HCT116 (cell line): ENCODE measurements around the gene KICS2. TPM values are rescaled to one million over a fixed set of nuclear protein-coding genes. Genes with fewer than 3 reads are reported as not detected.

Source experiments
- ATAC-seq: fragments of 200-7000 bp; cut with Tn5 transposase; 2 replicates; pipeline ENCODE4 v1.9.1; 2020; ENCODE audit warnings: mild to moderate bottlenecking, moderate library complexity
- BruUV-seq: library from RNA; stranded (reverse); fragments of 400-500 nt; replicated peaks from 2 replicates; lab custom pipeline; 2021; lab: Mats Ljungman, UMichigan
- CTCF ChIA-PET: fragments of 300-600 bp; sonication (Branson Sonifier 250); formaldehyde crosslinking; loops from one replicate; lab custom pipeline; 2021; ENCODE audit warnings: antibody characterized with exemption; lab: Charles Lee
- POLR2A ChIA-PET: fragments of 300-600, 350-600 bp; sonication (Branson Sonifier 250); formaldehyde crosslinking; loops from one replicate; lab custom pipeline; 2021; ENCODE audit warnings: antibody characterized with exemption; lab: Charles Lee
- RAD21 ChIA-PET, 2 experiments: fragments of 300-600 bp; sonication (Branson Sonifier 250); formaldehyde crosslinking; loops; one replicate each; lab custom pipeline; 2023; ENCODE audit warnings: low total read pairs in 2 of 2; ENCODE audit not compliant: uncharacterized antibody in 2 of 2, unreplicated experiment in 2 of 2, low non-redundant PET in 1 of 2; lab: Charles Lee
- DNase-seq: peaks from one replicate; pipeline ENCODE4 v3.0.0-alpha.2; 2010; ENCODE audit warnings: low read depth, low spot score
- H2AFZ ChIP-seq: fragments of 200-600 bp; shearing (Covaris generic), sonication (generic); 2 replicates; pipeline ENCODE4 v1.6.1; 2017; ENCODE audit warnings: low read depth, mixed run types, mixed read lengths, antibody characterized with exemption, low read length; ENCODE audit not compliant: poor library complexity, severe bottlenecking
- H3K27ac ChIP-seq: 2 replicates; pipeline ENCODE4 v1.5.1; 2012; ENCODE audit warnings: low read depth, low read length
- H3K27me3 ChIP-seq: fragments of 200-600 bp; sonication (generic); 2 replicates; pipeline ENCODE4 v1.6.1; 2016; ENCODE audit warnings: mixed run types, low read length, mixed read lengths; ENCODE audit not compliant: insufficient read depth
- H3K36me3 ChIP-seq, 2 experiments: fragments of 200-500 bp in 1 of 2; fragments of 200-600 bp in 1 of 2; sonication (Bioruptor generic) in 1 of 2; sonication (generic) in 1 of 2; 2 replicates each; pipeline versions ENCODE4 v1.5.1 to v1.6.1; 2014 to 2016; ENCODE audit warnings: low read length in 2 of 2, inconsistent platforms in 1 of 2, mixed read lengths in 1 of 2, mixed run types in 1 of 2; ENCODE audit not compliant: insufficient read depth in 2 of 2, control insufficient read depth in 1 of 2
- H3K4me1 ChIP-seq, 2 experiments: fragments of 200-600 bp in 1 of 2; sonication (generic) in 1 of 2; 2 replicates each; pipeline versions ENCODE4 v1.5.1 to v1.6.1; 2012 to 2017; ENCODE audit warnings: low read length in 2 of 2, inconsistent platforms in 1 of 2, mild to moderate bottlenecking in 1 of 2, mixed read lengths in 1 of 2, mixed run types in 1 of 2, moderate library complexity in 1 of 2; ENCODE audit not compliant: insufficient read depth in 2 of 2, control insufficient read depth in 1 of 2
- H3K4me2 ChIP-seq: fragments of 200-600 bp; sonication (generic); 2 replicates; pipeline ENCODE4 v1.6.1; 2017; ENCODE audit warnings: mixed run types, low read length, mixed read lengths
- H3K4me3 ChIP-seq, 2 experiments: fragments of 200-600 bp in 1 of 2; sonication (generic) in 1 of 2; replicated peaks in 1 of 2; 2 replicates each; pipeline ENCODE4 v1.5.1; 2011 to 2016; ENCODE audit warnings: low read length in 2 of 2, control low read depth in 1 of 2, low read depth in 1 of 2, mild to moderate bottlenecking in 1 of 2, mixed read lengths in 1 of 2, mixed run types in 1 of 2
- H3K79me2 ChIP-seq: fragments of 200-600 bp; sonication (generic); 2 replicates; pipeline ENCODE4 v1.6.1; 2017; ENCODE audit warnings: mild to moderate bottlenecking, mixed run types, low read length, moderate library complexity, mixed read lengths; ENCODE audit not compliant: insufficient read depth
- H3K9ac ChIP-seq: fragments of 200-600 bp; sonication (generic); 2 replicates; pipeline ENCODE4 v1.6.1; 2016; ENCODE audit warnings: low read length, mixed read lengths
- H3K9me2 ChIP-seq: fragments of 200-600 bp; sonication (generic), shearing (Covaris generic); 2 replicates; pipeline ENCODE4 v1.6.1; 2017; ENCODE audit warnings: mixed run types, mild to moderate bottlenecking, moderate library complexity; ENCODE audit not compliant: insufficient read depth
- H3K9me3 ChIP-seq, 2 experiments: fragments of 200-500 bp in 1 of 2; fragments of 200-600 bp in 1 of 2; sonication (Bioruptor generic) in 1 of 2; sonication (generic) in 1 of 2; 2 replicates each; pipeline ENCODE4 v1.6.1; 2014 to 2017; ENCODE audit warnings: low read length in 2 of 2, mixed read lengths in 2 of 2, inconsistent platforms in 1 of 2, low read depth in 1 of 2, mild to moderate bottlenecking in 1 of 2, mixed run types in 1 of 2, moderate library complexity in 1 of 2; ENCODE audit not compliant: control insufficient read depth in 1 of 2, insufficient read depth in 1 of 2
- H4K20me1 ChIP-seq: fragments of 200-600 bp; sonication (generic), shearing (Covaris generic); 2 replicates; pipeline ENCODE4 v1.6.1; 2017; ENCODE audit warnings: mixed run types, mild to moderate bottlenecking, moderate library complexity; ENCODE audit not compliant: insufficient read depth
- CBX3 ChIP-seq: IDR thresholded peaks from 2 replicates; pipeline ENCODE4 v1.6.1; 2012; ENCODE audit warnings: low read depth
- EGR1 ChIP-seq: IDR thresholded peaks from 2 replicates; pipeline ENCODE4 v1.6.1; 2012; ENCODE audit warnings: low read depth
- ELF1 ChIP-seq: IDR thresholded peaks from 2 replicates; pipeline ENCODE4 v1.6.1; 2012; ENCODE audit warnings: low read depth, borderline replicate concordance
- EZH2phosphoT487 ChIP-seq: fragments of 200-600 bp; IDR thresholded peaks from 2 replicates; pipeline ENCODE4 v1.6.1; 2018; ENCODE audit warnings: antibody characterized with exemption, borderline replicate concordance
- JUND ChIP-seq: IDR thresholded peaks from 2 replicates; pipeline ENCODE4 v1.6.1; 2012
- MAX ChIP-seq: IDR thresholded peaks from 2 replicates; pipeline ENCODE4 v1.6.1; 2012
- POLR2A ChIP-seq: IDR thresholded peaks from 2 replicates; pipeline ENCODE4 v1.7.0; 2011; ENCODE audit warnings: borderline replicate concordance; ENCODE audit not compliant: insufficient read depth, insufficient read length; ENCODE audit errors: extremely low read depth
- POLR2AphosphoS5 ChIP-seq: IDR thresholded peaks from 2 replicates; pipeline ENCODE4 v1.6.1; 2011; ENCODE audit warnings: mild to moderate bottlenecking, low read depth, low read length, moderate library complexity
- RAD21 ChIP-seq: IDR thresholded peaks from 2 replicates; pipeline ENCODE4 v1.6.1; 2012; ENCODE audit warnings: low read depth, mild to moderate bottlenecking
- SIN3A ChIP-seq: IDR thresholded peaks from 2 replicates; pipeline ENCODE4 v1.6.1; 2012; ENCODE audit warnings: low read depth
- SP1 ChIP-seq: IDR thresholded peaks from 2 replicates; pipeline ENCODE4 v1.6.1; 2012; ENCODE audit warnings: low read depth
- SRF ChIP-seq: IDR thresholded peaks from 2 replicates; pipeline ENCODE4 v1.6.1; 2012; ENCODE audit warnings: low read depth
- TCF7L2 ChIP-seq: IDR thresholded peaks from 2 replicates; pipeline ENCODE4 v1.7.0; 2011; ENCODE audit warnings: borderline replicate concordance, inconsistent platforms; ENCODE audit not compliant: insufficient read depth, insufficient read length; ENCODE audit errors: extremely low read depth
- ZNF274 ChIP-seq: fragments of 200-500 bp; sonication (Bioruptor generic); IDR thresholded peaks from 2 replicates; pipeline ENCODE4 v1.6.1; 2014; ENCODE audit warnings: mild to moderate bottlenecking, low read depth, low read length, inconsistent platforms
- intact Hi-C: fragments of 100-400 bp; cut with micrococcal nuclease; formaldehyde crosslinking; loops from 2 replicates; pipeline ENCODE4 v1.10.0; 2022
- total RNA-seq: library from RNA; stranded (reverse); gene quantifications from one replicate; pipeline ENCODE4 v1.2.1, GENCODE V29; 2021; ENCODE audit not compliant: unreplicated experiment
- TF ChIP-seq, protein P1 (sequence below): IDR thresholded peaks from 2 replicates; pipeline ENCODE4 v1.6.1; 2012
- TF ChIP-seq, protein P2 (sequence below): IDR thresholded peaks from 2 replicates; pipeline ENCODE4 v1.6.1; 2012; ENCODE audit warnings: low read depth
- TF ChIP-seq, protein P3 (sequence below): IDR thresholded peaks from 2 replicates; pipeline ENCODE4 v1.6.1; 2011; ENCODE audit warnings: mild to moderate bottlenecking, low read length, moderate library complexity; ENCODE audit not compliant: insufficient replicate concordance; ENCODE audit errors: extremely low read depth
- TF ChIP-seq, protein P4 (sequence below), 3 experiments: fragments of 200-600 bp in 1 of 3; sonication (generic) in 1 of 3; IDR thresholded peaks in 2 of 3; conservative IDR thresholded peaks in 1 of 3; 2 replicates each; pipeline ENCODE4 v1.5.1; 2012 to 2017; ENCODE audit warnings: low read depth in 2 of 3, low read length in 2 of 3, antibody characterized with exemption in 1 of 3, borderline replicate concordance in 1 of 3, control low read depth in 1 of 3, mild to moderate bottlenecking in 1 of 3, mixed read lengths in 1 of 3, mixed run types in 1 of 3, moderate library complexity in 1 of 3; ENCODE audit not compliant: insufficient read depth in 1 of 3

The KICS2 gene
- total RNA-seq, 1 experiment from 2014 or later = 18.1 TPM

DNA sequence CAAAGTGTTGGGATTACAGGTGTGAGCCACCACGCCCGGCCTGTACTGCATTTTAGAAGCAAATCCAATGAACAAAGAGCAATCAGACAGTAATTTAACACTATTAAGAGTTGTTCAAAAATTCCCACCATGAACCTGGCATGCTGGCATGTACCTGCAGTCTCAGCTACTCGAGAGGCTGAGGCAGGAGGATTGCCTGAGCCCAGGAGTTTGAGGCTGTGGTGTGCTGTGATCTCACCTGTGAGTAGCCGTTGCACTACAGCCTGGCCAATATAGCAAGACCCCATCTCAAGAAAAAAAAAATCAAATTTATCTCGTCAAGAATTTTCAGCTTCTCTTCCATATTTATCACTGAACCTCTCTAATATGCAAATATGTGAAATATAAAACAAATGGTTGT is 39.7 kb upstream of the KICS2 start (continued):
- TF ChIP-seq CBX3 = no peak
- TF ChIP-seq SRF = no peak
- TF ChIP-seq MAX = no peak
- no peak for TF ChIP-seq SP1
- TF ChIP-seq EGR1 = no peak
- no peak for TF ChIP-seq ZNF274
- TF ChIP-seq, protein P1, sequence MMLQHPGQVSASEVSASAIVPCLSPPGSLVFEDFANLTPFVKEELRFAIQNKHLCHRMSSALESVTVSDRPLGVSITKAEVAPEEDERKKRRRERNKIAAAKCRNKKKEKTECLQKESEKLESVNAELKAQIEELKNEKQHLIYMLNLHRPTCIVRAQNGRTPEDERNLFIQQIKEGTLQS = no peak

DNA sequence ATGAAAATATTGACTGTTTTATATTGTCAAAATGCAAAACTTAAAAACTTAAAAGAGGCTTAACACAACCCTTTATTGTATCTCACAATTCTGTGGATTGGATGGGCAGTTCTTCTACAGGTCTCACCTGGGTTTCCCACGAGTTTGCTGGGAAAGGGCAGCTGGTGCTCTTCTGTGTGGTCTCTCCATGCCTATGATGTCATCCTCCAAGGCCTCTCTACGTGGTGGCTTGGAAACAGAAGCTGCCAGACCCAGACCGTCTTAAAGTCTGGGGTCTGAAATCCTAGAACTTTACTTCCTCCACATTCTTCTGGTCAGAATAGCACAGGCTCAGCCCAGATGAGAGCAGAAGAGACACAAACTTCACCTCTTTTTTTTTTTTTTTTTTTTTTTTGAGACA is 36.5 kb upstream of the KICS2 start:
- Histone ChIP-seq H3K36me3 (no peaks in the 10 kb centered on the region), H4K20me1 (no peaks in the 10 kb centered on the region), H3K4me3 (no peak overlapping the region), H2AFZ (no peak overlapping the region), H3K79me2 (no peaks in the 10 kb centered on the region), H3K4me1 (no peaks in the 10 kb centered on the region), H3K9me3 (no peaks in the 10 kb centered on the region), H3K4me2 (no peak overlapping the region), H3K27me3 (no peaks in the 10 kb centered on the region), H3K27ac (no peak overlapping the region), H3K9me2 (no peaks in the 10 kb centered on the region), H3K9ac (no peak overlapping the region)
- intact Hi-C loops = loop anchor here (5.0 to 10.0 kb wide), 2 partner anchors 584 to 1156 kb away; no protein-coding TSS in a partner anchor
- ATAC-seq = no peak
- ChIA-PET RAD21 (no interaction called here), CTCF (interaction anchor here (4.2 kb wide), 1 partner anchor 420 kb away, joined by 23 read pairs; no protein-coding TSS in a partner anchor), POLR2A (no interaction called here)
- no TSS peak for BruUV-seq
- no peak for DNase-seq
- TF ChIP-seq EGR1 (no peak), SP1 (no peak), POLR2A (no peak), SRF (no peak), CBX3 (no peak), SIN3A (no peak), JUND (no peak), ELF1 (no peak), TCF7L2 (no peak), RAD21 (no peak), EZH2phosphoT487 (no peak), POLR2AphosphoS5 (no peak)
- TF ChIP-seq, protein P2, sequence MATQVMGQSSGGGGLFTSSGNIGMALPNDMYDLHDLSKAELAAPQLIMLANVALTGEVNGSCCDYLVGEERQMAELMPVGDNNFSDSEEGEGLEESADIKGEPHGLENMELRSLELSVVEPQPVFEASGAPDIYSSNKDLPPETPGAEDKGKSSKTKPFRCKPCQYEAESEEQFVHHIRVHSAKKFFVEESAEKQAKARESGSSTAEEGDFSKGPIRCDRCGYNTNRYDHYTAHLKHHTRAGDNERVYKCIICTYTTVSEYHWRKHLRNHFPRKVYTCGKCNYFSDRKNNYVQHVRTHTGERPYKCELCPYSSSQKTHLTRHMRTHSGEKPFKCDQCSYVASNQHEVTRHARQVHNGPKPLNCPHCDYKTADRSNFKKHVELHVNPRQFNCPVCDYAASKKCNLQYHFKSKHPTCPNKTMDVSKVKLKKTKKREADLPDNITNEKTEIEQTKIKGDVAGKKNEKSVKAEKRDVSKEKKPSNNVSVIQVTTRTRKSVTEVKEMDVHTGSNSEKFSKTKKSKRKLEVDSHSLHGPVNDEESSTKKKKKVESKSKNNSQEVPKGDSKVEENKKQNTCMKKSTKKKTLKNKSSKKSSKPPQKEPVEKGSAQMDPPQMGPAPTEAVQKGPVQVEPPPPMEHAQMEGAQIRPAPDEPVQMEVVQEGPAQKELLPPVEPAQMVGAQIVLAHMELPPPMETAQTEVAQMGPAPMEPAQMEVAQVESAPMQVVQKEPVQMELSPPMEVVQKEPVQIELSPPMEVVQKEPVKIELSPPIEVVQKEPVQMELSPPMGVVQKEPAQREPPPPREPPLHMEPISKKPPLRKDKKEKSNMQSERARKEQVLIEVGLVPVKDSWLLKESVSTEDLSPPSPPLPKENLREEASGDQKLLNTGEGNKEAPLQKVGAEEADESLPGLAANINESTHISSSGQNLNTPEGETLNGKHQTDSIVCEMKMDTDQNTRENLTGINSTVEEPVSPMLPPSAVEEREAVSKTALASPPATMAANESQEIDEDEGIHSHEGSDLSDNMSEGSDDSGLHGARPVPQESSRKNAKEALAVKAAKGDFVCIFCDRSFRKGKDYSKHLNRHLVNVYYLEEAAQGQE = no peak
- TF ChIP-seq, protein P1 = no peak
- TF ChIP-seq, protein P3, sequence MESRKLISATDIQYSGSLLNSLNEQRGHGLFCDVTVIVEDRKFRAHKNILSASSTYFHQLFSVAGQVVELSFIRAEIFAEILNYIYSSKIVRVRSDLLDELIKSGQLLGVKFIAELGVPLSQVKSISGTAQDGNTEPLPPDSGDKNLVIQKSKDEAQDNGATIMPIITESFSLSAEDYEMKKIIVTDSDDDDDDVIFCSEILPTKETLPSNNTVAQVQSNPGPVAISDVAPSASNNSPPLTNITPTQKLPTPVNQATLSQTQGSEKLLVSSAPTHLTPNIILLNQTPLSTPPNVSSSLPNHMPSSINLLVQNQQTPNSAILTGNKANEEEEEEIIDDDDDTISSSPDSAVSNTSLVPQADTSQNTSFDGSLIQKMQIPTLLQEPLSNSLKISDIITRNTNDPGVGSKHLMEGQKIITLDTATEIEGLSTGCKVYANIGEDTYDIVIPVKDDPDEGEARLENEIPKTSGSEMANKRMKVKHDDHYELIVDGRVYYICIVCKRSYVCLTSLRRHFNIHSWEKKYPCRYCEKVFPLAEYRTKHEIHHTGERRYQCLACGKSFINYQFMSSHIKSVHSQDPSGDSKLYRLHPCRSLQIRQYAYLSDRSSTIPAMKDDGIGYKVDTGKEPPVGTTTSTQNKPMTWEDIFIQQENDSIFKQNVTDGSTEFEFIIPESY = no peak
- TF ChIP-seq, protein P4, sequence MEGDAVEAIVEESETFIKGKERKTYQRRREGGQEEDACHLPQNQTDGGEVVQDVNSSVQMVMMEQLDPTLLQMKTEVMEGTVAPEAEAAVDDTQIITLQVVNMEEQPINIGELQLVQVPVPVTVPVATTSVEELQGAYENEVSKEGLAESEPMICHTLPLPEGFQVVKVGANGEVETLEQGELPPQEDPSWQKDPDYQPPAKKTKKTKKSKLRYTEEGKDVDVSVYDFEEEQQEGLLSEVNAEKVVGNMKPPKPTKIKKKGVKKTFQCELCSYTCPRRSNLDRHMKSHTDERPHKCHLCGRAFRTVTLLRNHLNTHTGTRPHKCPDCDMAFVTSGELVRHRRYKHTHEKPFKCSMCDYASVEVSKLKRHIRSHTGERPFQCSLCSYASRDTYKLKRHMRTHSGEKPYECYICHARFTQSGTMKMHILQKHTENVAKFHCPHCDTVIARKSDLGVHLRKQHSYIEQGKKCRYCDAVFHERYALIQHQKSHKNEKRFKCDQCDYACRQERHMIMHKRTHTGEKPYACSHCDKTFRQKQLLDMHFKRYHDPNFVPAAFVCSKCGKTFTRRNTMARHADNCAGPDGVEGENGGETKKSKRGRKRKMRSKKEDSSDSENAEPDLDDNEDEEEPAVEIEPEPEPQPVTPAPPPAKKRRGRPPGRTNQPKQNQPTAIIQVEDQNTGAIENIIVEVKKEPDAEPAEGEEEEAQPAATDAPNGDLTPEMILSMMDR (IDR thresholded peaks at IDR 0.05 in 2 of 3, conservative IDR thresholded peaks at IDR 0.05 in 1 of 3; ENCODE audit: borderline replicate concordance in 1 of 3, insufficient read depth in 1 of 3, low read depth in 2 of 3, low read length in 2 of 3) = no peak
